Panc1 (cell line): Measurements from ENCODE around the gene DPAGT1.
"Not testable (repeated sequence)": the region's sequence is repeated elsewhere in the genome, so short reads cannot be mapped to it uniquely, and the experiment has no call there.

ENCODE experiments used
- CTCF ChIP-seq: fragments of 450-650 bp; IDR thresholded peaks from 2 replicates; pipeline ENCODE4 v1.5.1; 2017; ENCODE audit warnings: mild to moderate bottlenecking
- POLR2AphosphoS5 ChIP-seq: IDR thresholded peaks from 2 replicates; pipeline ENCODE4 v1.6.1; 2012; ENCODE audit warnings: mild to moderate bottlenecking, low read depth, low read length, moderate library complexity
- REST ChIP-seq, 2 experiments: IDR thresholded peaks; 2 replicates each; pipeline ENCODE4 v1.6.1; 2011 to 2012; ENCODE audit warnings: low read depth in 2 of 2, control low read depth in 1 of 2, low read length in 1 of 2, mild to moderate bottlenecking in 1 of 2, moderate library complexity in 1 of 2; ENCODE audit not compliant: insufficient read depth in 1 of 2
- SIN3A ChIP-seq: IDR thresholded peaks from 2 replicates; pipeline ENCODE4 v1.6.1; 2012; ENCODE audit warnings: low read depth, mild to moderate bottlenecking, low read length, moderate library complexity, borderline replicate concordance; ENCODE audit not compliant: insufficient read depth

DNA sequence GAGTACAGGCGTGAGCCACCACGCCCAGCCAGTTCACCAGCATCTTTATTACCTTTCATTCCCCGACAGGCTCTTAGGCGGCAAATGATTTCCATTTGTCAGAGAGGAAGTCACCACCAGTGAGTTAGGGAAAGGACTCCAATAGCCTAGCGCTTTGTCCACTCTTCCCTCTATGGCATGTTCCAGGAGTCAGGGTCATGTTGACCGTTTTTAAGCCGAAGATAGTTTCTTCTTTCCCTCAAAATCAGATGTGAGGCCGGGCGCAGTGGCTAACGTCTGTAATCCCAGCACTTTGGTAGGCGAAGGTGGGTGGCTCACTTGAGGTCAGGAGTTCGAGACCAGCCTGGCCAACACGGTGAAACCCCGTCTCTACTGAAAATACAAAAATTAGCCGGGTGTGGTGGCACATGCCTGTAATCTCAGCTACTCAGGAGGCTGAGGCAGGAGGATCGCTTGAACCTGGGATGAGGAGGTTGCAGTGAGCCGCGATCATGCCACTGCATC is 1.6 kb upstream of the DPAGT1 start:
- not testable (repeated sequence) for TF ChIP-seq CTCF; REST (IDR thresholded peaks at IDR 0.05; ENCODE audit: insufficient read depth in 1 of 2, low read depth in 2 of 2, low read length in 1 of 2); SIN3A; POLR2AphosphoS5
